Coronary artery (tissue), 2 donors: ENCODE data around the gene SRRT.
"Not testable (repeated sequence)": the region's sequence is repeated elsewhere in the genome, so short reads cannot be mapped to it uniquely, and the experiment has no call there.

Source experiments
- DNase-seq: peaks from one replicate; pipeline ENCODE4 v3.0.0-alpha.2; 2017; ENCODE audit warnings: low spot score
- H3K27ac ChIP-seq, 2 donors: fragments of 200-600 bp; sonication (generic); one replicate each; pipeline ENCODE4 v1.5.1; 2016 to 2019
- H3K4me3 ChIP-seq: fragments of 200-600 bp; sonication (generic); 2 replicates; pipeline ENCODE4 v1.5.1; 2016; ENCODE audit warnings: mild to moderate bottlenecking, moderate library complexity
- CTCF ChIP-seq: fragments of 200-600 bp; sonication (generic); IDR thresholded peaks from one replicate; pipeline ENCODE4 v1.5.1; 2019; ENCODE audit warnings: antibody characterized with exemption

The SRRT gene

GRCh38 chr7:100902638-100903037 lies 27.7 kb downstream of the SRRT start:
- no peak for DNase-seq
- no peak for TF ChIP-seq CTCF
- H3K27ac ChIP-seq: no peak overlapping the region
- H3K4me3 ChIP-seq: no peak overlapping the region

GRCh38 chr7:100908512-100908911 lies 33.6 kb downstream of the SRRT start:
- TF ChIP-seq CTCF: no peak
- DNase-seq: no peak
- Histone ChIP-seq H3K4me3 (no peak overlapping the region), H3K27ac (no peak overlapping the region)

GRCh38 chr7:100910443-100910842 lies 35.5 kb downstream of the SRRT start:
- H3K4me3 ChIP-seq, H3K27ac ChIP-seq, DNase-seq: not testable (repeated sequence)

GRCh38 chr7:100911484-100911883 lies 36.6 kb downstream of the SRRT start:
- no peak overlapping the region for H3K27ac ChIP-seq
- no peak for DNase-seq

GRCh38 chr7:100914208-100914878 lies 39.4 kb downstream of the SRRT start:
- TF ChIP-seq CTCF: no peak
- DNase-seq: no peak
- no peak overlapping the region for H3K4me3 ChIP-seq
- no peak overlapping the region for H3K27ac ChIP-seq

More at GRCh38 chr7:100911484-100911883, 36.6 kb downstream of the SRRT start:
- no peak overlapping the region for H3K4me3 ChIP-seq
- TF ChIP-seq CTCF: no peak

- TF ChIP-seq CTCF: no peak
- H3K27ac ChIP-seq: no peak overlapping the region
- no peak for DNase-seq
- no peak overlapping the region for H3K4me3 ChIP-seq
Observed at GRCh38 chr7:100914879-100915447, 40.1 kb downstream of the SRRT start.

GRCh38 chr7:100919335-100919734 lies 44.4 kb downstream of the SRRT start:
- DNase-seq, H3K27ac ChIP-seq, H3K4me3 ChIP-seq: not testable (repeated sequence)

GRCh38 chr7:100919779-100920437 lies 45.0 kb downstream of the SRRT start:
- not testable (repeated sequence) for H3K4me3 ChIP-seq, H3K27ac ChIP-seq, DNase-seq
